ENCODE data around the gene LRP6.
A peak's percentile ranks its signal among the peaks of the same experiment; 100 is the strongest.

LRP6 gene

DNA sequence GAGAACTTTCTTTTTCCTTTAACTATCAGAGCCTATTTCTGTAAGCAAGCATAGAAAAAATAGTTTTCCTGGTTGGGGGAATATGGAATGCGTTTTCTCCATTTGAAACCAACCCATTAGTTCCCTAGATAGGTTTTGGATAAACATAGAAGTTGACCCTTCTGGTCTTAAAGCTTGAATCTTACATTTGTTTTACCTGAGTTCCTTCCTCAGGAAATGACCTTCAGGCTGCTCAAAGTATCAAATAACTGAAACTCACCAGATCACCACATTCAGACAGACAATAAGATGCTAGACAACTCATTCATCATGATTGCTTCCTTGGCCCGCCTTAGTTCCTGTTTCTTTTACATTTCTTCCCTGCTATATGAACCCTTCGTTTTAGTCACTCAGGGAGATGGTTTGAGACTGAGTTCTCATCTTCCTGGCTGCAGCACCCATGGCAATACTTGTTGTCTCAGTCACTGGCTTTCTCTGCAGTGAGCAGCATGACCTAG, 52.2 kb downstream of the LRP6 start:
- DNase-seq (ENCODE audit: low read depth), result no peak

DNA sequence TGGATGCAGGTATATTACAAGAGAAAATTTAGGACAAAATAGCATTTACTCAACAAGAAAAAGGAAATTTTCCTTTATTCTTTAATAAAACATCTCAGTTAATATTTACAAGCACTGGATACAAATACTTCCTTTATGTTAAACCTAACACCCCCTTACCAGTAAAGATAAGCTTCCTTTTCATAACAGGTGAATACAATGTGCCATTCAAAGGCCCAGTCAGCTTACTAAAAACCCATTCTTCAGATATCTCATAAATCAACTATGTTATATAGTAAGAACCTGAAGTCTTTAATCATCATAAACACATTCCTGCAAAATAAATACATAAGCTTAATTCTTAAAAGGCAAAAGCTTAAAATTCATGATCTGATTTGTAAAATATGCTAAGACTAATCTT, 52.6 kb downstream of the LRP6 start:
- DNase-seq (ENCODE audit: low read depth), result no peak

DNA sequence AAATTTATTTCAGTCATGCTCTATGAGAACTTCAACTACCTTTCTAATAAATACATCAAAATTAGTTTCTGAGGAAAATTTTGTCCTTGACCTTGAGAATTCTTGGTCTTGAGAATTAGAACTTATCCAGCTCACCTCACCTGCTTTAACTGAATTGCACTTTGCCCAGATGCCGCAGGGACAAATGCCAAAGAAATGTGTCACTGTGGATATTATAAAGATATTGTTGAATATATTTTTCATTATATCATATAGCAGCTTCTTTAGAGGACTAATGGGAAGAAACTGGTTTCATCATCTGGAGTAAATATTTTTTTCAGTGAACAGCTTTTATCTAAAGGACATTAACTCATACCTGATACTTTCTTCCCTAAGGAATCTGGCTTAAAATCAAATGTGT, 54.1 kb downstream of the LRP6 start:
- DNase-seq (ENCODE audit: low read depth), result no peak

GRCh38 chr12:12210983-12211382, 55.9 kb downstream of the LRP6 start:
- DNase-seq (ENCODE audit: low read depth), result no peak

- DNase-seq (ENCODE audit: low read depth), result no peak
Measured at GRCh38 chr12:12210416-12210815, 56.4 kb downstream of the LRP6 start.

DNA sequence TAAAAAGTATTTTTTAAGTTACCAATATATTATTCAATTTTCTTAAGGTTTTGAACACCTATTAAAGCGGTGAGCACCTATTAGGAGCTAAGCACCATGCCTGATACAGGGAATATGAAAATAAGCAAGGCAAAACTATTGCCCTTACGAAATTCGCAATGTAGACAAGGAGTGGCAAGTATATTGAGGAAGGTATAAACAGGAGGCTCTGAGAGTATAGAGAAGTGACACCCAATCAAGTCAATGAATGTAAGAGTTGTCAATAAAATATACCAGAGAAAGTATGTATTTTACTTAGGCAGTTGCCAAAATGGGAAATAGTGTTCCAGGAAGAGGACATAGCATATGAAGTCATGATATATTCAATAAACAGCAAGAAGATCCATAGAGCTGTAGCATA, 57.2 kb downstream of the LRP6 start:
- DNase-seq (ENCODE audit: low read depth), result no peak

GRCh38 chr12:12209043-12209442, 57.8 kb downstream of the LRP6 start:
- peak; percentile 36 for DNase-seq (ENCODE audit: low read depth)

DNA sequence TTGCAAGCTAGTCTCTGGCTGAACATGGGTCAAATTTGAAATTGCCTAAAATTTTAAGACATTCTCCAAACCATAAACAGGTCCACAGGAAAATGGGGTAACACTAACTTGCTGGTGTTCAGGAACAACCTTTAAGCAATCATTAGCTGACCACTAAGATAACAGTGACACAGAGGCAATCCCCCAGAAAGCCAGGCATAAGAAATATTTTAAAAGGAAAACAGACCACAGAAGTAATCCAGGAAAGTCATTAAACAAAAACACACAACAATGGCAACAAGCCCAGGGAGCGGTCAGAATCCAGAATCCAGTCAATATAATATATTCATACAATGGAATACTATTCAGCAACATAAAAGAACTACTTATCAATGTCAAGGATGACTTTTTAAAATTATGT, 59.1 kb downstream of the LRP6 start:
- peak; percentile 76 for DNase-seq (ENCODE audit: low read depth)

- no peak for DNase-seq (ENCODE audit: low read depth)
Measured at GRCh38 chr12:12206776-12207388, 60.0 kb downstream of the LRP6 start.

- DNase-seq (ENCODE audit: low read depth), result no peak
Measured at GRCh38 chr12:12202747-12203146, 64.1 kb downstream of the LRP6 start.

- no peak for DNase-seq (ENCODE audit: low read depth)
Measured at GRCh38 chr12:12202105-12202504, 64.7 kb downstream of the LRP6 start.

GRCh38 chr12:12201274-12201758, 65.5 kb downstream of the LRP6 start:
- DNase-seq (ENCODE audit: low read depth), result peak; percentile 96

DNA sequence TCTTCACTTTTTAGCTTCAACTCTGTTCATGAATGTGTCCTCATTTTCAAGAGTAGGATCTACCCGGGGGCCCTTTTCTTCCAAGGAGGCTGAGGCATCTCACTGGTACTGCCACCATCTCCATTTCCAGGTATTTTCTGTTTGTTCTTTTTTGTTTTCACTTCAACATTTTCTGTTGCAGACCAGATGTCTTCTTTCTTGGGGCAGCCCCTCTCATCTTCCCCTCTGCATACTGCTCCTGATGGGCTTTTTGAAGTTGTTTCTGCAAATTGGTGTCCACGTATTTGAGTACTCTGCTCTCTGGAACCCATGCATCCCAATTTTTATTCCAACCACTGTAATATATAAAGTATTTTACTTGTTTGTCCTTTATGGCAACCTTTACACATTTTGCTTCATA, 66.5 kb downstream of the LRP6 start:
- DNase-seq (ENCODE audit: low read depth), result no peak

DNA sequence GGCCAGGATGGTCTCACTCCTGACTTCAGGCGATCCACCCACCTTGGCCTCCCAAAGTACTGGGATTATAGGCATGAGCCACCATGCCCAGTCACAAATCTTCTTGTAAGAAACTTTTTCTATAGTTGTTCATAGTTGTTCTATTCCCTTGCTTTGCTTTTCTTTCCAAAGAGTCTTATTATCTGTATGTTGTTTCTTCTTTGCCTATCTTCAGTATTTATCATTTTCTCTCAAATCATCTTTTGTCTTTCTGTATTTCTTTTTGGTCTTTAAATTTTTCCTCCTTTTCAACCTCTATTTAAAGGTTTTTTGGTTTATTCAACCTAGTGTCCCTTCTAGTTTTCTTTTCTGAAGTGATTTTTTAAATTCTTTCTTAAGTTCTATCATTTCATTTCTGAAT, 68.7 kb downstream of the LRP6 start:
- DNase-seq (ENCODE audit: low read depth), result no peak

- no peak for DNase-seq (ENCODE audit: low read depth)
Measured at GRCh38 chr12:12197128-12197527, 69.7 kb downstream of the LRP6 start.

DNA sequence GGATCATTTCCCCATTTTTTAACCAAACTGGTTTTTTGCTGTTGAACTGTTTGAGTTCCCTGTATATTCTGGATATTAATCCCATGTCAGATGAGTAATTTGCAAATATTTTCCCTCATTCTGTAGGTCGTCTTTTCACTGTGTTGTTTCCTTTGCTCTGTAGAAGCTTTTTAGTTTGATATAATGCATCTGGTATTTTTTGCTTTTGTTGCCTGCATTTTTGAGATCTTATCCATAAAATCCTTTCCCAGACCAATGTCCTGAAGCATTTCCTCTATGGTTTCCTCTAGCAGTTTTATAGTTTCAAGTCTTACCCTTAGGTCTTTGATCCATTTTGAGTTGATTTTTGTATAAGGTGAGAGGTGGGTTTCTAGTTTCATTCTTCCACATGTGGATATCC, 71.3 kb downstream of the LRP6 start:
- no peak for DNase-seq (ENCODE audit: low read depth)

GRCh38 chr12:12195081-12195480, 71.8 kb downstream of the LRP6 start:
- no peak for DNase-seq (ENCODE audit: low read depth)

DNA sequence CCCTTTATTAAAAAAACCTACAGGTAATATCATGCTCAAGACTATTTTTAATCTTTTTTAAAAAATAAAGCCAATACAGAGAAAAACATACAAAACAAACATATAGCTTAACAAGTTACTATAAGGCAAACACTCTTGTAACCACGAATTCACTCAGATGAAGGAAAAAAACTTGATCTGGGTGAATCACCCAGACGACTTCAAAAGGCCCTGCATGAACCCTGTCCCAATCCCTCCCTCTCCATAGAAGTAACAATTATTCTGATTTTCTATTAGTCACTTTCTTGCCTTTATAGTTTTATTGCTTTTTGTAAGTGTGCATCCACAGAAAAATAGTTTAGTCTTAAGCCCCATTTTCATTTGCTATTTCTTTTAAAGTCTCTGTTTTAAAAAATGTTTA, 72.6 kb downstream of the LRP6 start:
- DNase-seq (ENCODE audit: low read depth), result peak; percentile 32

DNA sequence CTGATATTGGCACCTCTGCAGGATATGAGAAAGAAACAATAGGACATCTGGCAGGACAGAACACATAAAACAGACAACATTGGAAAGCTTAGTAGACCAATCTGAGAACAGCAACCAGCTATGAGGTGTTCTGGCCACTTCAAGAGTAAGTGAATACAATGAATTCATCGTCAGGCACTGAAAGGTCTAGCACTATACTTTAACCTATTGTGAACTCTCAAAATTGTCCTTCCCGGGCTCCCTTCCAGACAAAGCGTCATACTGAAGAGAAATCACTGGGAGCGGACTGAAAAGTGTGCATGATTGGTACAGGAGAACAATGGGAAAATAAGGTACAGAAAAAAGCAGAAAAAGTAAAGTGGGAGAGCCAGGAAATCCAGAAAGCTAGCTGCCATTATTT, 75.8 kb downstream of the LRP6 start:
- no peak for DNase-seq (ENCODE audit: low read depth)

DNA sequence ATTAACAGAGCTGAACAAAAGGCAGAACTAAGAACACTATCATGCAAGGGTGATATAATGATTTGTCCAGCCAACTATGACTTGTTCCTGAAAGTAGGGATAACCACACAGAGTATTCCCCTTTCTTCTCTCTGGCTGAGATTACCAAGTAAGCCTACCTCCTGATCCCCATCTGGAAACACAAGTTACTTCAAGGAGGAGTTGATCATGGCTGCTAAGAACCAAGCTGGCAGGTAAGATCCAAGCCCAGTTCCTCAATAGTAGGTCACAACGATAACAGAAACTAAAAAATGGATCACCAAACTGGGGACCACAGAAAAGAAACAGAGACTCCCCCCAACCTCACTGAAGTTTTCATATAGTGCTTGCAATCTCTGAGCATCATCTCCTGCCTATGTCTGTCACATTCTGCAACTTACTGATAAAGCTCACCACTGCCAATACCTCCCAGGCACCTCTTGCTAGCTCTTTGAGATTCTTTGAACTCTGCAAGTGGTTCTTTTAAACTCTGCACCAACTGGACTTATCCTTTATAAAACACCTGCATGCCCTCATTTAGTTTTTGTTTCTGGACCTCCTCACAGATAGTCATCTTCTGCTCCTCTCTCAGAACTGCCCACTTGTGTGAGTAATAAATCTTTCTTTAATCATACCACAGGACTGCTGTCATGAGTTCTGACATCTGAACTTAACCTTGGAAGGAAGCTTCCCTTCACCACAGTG, 76.6 kb downstream of the LRP6 start:
- DNase-seq (ENCODE audit: low read depth), result peak; percentile 12

DNA sequence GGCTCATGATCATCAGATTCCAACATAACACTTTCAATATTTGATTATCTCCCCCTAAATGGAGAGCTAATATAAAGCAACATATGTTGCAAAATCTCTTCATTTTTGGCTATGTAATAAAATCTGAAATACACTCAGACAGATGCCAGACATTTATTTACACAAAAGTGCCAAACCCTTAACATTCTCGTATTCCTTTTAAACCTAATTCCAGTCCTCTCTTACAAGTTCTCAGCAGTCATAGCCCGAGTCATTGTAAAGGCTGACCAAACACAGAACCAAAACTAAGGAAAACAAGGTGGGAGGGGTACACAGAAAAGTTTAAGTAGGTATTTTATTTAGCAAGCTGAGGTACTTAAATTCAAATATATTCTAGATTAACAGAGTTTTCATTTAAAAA, 81.4 kb downstream of the LRP6 start:
- DNase-seq (ENCODE audit: low read depth), result no peak

- peak; percentile 49 for DNase-seq (ENCODE audit: low read depth)
Measured at GRCh38 chr12:12182703-12183365, 84.0 kb downstream of the LRP6 start.

DNA sequence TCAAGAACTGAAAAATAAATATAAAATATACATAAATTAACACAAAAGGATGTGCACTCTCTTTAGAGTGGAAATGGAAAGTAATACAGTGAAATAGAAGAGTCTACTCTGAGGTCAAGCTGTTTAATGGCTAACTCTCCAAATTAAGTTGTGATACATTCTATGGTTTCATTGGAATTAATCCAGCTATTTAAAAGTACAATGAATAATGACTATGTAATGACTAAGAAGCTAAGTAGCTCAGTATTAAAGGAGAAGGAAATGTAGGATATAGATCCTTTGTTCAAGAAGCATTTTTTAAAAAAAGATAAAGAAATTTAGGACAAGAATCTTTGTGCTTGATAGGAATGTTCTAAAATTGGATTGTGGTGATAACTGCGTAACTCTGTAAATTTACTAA, 85.3 kb downstream of the LRP6 start:
- peak; percentile 25 for DNase-seq (ENCODE audit: low read depth)
